Stimulated activated CD4-positive, alpha-beta T cell treated with anti-CD3 and anti-CD28 coated beads, Interleukin-2, amount 100 ng/mL, for 48 hours (primary cell): ENCODE data around the gene PIGH.
"Not testable (repeated sequence)": the region's sequence is repeated elsewhere in the genome, so short reads cannot be mapped to it uniquely, and the experiment has no call there.

ENCODE experiments used
- DNase-seq, 2 donors: peaks; one replicate each; pipeline ENCODE4 v3.0.0-alpha.2; 2020

PIGH gene

DNA sequence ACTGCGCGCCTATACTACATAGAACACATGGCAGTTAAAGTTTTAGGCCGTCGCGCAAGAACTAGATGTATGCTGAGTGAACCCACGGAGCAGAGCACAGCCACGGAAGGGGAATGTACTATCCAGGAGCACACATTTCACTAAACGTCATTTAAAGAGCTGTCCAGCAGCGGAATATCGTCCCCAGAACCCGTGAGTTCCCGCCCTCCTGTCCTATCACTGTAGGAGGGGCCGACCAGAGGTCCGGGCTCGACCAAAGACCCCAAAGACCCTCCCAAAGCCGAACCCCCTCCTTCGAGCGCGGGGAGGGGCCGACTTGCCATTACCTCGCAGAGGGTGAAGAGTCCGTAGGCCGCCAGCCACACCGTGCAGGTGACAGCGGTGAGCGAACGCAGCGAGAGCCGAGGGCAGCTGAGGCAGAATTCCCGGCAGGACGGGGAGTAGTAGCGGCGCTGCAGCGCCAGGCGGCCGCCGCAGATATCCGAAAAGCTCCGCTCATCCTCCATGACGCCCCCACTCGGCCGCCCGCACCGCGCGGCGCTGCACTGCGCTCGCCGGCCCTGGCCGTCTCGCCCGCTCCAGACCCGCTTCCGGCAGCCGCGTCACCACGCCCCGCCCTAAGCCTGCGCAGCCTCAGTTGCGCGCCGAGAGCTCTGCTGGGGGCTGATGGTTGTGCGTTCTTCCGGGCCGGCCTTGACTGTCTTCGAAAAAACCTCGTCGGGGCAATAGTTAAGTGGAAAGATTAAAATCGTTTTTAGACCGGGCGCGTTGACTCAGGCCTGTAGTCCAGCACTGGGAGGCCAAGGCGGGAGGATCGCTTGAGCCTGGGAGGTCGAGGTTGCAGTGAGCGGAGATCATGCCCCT lies at the start of gene PIGH:
TSS of gene PIGH (minus strand) at position 571 of the 864 bp plus-strand sequence. CDS start at position 506, 65 bp downstream.
- DNase-seq, result peak; percentile 93 to 95

DNA sequence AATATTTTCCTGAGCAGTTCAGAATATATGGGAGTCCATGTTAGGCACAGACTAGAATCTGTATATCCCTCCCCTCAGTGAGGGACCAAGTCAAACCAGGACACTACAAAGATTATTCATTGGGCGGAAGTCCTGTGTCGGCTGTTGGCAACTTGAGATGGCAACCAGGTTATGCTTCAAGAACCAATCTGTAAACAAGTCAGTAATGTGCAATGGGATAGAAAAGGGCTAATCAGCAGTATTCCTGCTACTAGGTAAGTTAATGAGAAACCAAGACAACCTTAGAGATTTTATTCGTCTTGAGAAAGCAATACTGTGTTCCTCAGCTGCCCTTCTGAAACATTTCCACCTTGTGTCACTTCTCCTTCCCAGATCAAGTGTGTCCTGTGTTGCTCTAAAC lies 46.1 kb upstream of the PIGH start:
- no peak for DNase-seq

GRCh38 chr14:67645414-67645813 lies 45.3 kb upstream of the PIGH start:
- no peak for DNase-seq

DNA sequence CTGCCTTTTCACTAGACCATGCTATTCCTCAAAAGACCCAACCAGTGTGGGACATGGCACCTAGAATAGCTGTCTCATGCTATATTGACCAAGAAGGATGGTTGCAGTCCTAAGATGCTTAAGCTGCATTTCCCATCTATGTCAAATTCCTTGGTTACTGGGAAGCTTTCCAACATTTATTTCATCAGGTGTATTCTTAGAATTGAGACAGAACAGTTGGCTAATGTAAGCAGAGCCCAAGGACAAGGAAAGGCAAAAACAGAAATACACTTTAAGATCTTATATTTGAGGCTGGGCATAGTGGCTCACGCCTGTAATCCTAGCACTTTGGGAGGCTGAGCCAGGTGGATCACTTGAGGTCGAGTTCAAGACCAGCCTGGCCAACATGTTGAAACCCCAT lies 44.4 kb upstream of the PIGH start:
- no peak for DNase-seq

DNA sequence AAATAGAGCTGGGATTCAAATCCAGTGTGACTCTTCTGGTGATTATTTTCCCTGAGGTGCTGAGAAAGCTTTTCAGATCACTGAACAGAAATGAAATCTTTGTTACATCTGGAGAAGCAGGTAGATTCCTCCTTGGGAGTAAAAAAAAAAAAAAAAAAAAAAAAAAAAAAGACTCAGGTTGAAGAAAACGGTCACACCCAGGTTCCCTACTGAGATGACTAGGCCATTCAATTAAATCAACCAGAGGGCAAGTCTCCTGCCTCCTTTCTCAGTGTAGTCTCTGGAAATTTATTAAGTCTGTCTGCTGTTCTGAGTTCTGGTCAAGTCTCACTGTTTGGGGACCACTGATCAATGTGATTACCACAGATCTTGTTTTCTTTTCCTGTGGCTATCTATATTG lies 43.6 kb upstream of the PIGH start:
- DNase-seq, result no peak

DNA sequence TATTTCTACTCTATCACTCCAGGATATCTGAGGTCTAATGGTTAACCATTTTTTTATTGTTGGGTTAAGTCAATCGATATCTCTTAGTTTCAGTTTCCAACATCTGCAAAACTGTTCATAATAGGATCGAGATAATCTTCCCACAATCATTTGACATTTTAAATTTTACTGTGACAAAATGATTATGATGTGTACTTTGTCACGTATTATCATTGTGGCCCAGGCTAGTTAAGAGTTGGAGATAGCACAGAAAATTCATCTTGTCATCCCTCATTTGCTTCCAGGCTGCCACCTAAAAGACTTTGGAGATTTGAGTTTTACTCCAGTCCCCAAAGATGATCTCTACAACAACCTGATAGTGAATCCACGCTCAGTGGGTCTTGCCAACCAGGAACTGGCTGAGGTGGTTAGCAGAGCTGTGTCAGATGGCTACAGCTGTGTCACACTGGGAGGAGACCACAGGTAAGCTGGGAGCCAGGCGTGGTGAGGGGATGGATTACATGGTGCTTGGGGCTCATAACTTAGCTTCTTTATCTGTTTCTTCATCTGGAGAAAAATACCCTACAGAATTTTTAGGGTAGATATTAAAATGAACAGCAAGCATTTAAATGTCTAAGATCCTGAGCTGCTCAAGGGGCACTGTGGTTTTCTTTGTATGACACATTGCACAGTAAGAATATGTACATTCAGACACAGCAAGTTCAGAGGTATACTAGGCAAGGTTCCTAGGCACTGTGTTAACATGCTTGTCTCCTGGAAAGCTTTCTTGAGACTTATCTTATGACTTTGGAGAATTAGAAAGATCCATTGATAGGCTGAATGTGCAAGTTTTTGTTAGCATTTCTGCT lies 42.1 kb upstream of the PIGH start:
- DNase-seq, result no peak

- DNase-seq, result no peak
Measured at GRCh38 chr14:67641480-67641879, 41.4 kb upstream of the PIGH start.

DNA sequence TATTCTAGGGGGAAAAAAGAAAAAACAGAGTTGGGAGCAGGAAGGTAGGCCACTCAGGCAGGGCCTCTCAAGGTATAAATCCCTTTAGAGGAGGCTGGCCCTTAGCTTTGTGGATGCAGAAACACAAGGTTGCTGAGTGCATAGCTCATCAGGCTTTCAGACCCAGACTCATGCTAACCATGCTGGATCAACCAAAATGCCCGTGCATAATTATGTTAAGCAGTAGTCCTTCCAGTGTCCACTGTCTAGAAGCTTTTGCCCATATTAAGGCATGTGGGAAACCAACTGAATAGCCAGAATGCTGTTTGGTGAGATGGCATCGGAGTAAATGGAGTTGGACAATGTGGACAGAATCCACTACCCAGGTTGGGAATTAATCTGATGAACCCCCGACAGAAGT lies 38.6 kb upstream of the PIGH start:
- no peak for DNase-seq

DNA sequence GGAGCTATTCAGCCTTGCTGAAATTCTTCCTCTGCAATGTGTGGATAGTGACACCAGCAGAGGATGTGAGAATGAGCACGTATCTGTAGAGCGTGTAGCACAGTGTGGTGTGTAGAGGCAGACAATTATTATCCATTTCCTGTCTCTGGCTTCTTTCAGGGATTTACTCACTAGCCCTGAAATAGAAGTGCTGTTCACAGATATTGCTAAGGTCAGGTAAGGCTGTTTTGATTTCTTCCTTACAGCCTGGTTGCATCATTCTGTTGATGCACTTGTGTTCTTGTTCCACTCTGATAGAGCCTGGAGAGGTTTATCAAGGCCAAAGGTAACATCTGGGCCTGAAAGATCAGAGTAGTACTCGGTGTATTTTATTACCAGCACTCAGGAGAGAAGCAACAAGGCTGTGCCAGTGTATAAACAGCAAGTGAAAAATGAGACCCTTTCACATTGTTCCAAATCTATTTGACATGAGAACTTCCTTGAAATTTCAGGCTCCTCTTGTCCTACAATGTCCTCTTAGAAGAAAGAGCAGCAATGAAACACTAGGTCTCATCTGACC lies 36.4 kb upstream of the PIGH start:
- DNase-seq, result no peak

DNA sequence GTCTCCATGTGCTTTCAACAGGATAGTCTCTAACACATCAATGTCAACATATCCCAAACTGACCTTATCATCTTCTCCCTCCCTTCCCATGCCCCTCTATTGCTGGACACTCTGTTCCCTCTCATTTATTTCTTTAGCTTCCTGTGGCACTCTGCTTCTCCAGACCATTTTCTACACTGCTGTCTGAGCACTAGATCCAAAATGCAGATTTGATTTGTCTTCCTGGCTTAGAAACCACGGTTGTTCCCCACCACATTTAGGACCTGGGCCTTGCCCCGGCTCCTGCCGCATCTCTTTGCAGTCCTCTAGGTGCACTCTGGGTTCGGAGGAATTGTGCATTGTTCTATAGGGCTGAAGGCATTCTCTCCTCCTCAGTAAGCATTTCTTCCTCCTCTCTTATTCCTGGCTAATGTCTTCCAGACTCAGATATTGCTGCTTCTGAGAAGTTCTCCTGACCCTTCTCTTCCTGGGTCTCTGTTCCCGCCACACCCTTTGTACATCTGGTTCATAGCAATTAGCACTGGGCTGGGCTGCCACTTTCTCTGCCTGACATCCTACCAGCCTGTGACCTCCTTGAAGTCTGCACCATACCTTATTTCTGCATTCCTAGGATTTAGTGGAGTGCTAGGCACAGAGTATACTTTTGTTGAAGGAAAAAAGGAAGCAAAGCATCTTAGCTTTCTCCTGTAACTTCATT lies 33.5 kb upstream of the PIGH start:
- no peak for DNase-seq

DNA sequence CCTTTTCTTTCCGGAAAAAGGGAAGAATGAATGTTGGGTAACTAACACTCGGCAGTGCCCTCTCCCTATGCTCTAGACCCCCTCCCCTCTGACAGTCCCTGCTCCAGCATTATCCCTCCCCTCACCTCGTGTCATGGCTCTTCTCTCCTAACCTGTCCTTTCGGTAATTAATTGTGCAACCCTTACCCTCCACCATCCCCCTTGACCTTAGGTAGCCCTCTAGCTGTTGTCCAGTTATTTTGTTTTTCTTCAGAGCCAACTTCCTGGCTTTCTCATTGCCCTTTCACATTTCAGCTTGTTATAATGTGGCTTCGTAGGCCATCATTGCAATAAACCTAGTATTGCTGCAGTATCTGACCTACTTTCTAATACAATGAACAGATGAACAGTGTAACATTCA lies 30.9 kb upstream of the PIGH start:
- no peak for DNase-seq

- DNase-seq, result no peak
Measured at GRCh38 chr14:67630186-67630585, 30.1 kb upstream of the PIGH start.

DNA sequence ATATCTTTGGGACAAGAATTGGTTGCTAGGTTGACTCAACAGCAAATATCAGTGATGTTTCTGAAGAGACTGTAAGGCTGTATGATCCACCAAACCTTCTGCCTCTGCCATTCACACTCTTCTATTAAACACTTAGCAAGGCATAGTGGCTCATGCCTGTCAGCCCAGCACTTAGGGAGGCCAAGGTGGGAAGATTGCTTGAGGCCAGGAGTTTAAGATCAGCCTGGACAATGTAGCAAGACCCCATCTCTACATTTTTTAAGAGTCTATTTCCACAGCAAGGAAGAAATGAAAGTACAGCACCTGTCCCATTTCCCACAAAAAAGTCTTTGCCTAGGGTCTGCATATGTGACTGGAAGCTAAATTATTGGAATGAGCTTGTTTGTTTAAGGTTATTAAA lies 27.5 kb upstream of the PIGH start:
- no peak for DNase-seq

DNA sequence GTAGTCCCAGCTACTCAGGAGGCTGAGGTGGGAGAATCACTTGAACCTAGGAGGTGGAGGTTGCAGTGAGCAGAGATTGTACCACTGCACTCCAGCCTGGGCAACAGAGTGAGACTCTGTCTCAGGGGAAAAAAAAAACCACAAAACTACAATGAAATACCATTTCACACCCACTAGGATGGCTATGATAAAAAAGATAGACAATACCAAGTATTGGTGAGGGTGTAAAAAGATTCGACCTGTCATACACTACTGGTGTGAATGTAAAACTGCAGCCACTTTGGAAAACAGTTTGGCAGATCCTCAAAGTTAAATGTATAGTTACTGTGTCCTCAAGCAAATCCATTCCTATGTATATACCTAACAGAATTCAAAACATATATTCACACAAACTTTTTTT lies 26.1 kb upstream of the PIGH start:
- not testable (repeated sequence) for DNase-seq

DNA sequence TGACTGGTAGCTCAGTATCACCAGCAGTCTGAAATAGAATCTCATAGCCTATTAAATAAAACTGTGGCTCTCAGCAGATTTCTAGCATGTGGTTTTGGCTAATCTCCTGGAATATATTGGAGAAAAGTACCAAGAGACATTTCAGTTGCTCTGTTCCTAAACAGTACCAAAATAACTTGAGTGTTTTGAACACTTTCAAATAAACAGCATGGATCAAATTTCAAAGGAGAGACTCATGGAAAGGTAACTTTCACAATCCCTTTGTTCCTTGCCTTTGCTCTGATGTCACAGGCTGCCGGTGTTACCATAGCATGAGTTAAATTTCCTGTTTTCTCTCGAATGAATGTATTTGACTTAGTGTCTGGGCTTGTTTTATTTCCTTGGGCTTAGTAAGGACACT lies 23.0 kb upstream of the PIGH start:
- DNase-seq, result no peak

GRCh38 chr14:67622675-67623074 lies 22.6 kb upstream of the PIGH start:
- DNase-seq, result peak in 1 of 2 donors; percentile 9

DNA sequence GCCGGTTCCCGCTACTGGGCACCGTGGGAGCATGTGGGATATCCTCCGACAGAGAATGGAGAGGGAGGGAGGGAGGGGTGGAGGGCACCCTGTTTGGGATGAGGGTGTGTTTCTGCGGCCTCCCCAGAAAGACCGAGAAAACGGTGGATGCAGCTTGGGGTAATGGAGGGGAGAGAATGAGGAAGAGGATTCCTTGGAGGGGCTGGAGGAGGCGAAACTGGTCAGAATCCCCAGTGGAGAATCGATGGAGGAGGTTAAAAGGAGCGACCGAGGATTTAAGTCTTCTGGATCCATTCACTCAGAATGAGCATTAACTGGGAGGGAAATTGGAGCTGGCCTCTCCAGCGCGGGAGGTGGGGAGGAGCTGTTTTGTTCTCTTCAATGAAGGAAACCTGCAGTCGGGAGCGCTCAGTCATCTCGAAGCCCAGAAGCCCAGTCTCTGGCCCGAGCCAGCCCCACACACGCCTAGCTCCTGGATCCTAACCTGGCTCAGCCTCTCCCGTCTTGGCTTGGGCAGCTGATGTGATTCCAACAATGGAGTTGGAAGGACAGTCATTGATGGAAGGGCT lies 20.2 kb upstream of the PIGH start:
- DNase-seq, result no peak

- DNase-seq, result peak; percentile 94 to 98
Measured at GRCh38 chr14:67619446-67620216, 19.6 kb upstream of the PIGH start, which contains the start of gene ARG2. ARG2 (plus strand) TSS chr14:67619920; CDS start chr14:67619978, 58 bp downstream.

DNA sequence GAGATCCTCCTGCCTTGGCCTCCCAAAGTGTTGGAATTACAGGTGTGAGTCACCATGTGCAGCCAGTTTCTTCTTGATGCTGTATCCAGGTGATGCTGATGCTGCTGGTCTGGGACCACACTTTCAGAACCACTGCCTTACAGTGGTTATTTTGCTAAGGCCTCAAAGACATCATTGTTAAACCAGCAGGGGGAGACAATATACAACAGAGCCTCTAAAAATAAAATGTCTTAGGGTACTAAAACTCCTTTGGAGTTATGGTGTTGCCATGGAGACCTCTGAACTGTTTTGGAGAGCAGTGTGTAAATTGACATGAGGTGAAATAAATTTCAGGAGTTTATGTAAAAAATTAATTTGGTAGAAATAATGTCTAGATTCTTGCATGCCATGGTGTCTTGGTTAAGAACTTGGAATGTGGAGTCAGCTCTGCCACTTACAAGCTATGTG lies 18.6 kb upstream of the PIGH start:
- DNase-seq, result no peak

DNA sequence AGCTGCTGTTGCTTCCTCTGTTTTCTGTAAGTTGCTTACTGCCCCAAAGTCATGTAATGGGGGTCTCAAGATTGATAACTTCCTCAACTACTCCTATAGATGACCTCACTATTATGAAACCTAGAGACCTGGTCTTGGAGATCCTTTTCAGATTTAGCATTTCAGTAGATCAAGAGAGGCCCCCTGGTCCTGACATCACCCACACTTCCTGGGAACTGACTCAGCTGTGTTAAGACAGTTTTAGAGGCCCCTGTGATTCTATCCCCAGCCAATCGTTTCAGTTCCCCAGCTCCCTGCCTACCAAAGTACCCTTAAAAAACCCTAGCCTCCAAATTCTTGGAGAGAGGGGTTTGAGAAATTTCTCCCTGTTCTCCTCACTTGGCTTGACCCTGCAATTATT lies 10.4 kb upstream of the PIGH start:
- DNase-seq, result no peak

- DNase-seq, result no peak
Measured at GRCh38 chr14:67609642-67610310, 9.7 kb upstream of the PIGH start.
